Measurements from ENCODE around the gene FDX2.

DNA sequence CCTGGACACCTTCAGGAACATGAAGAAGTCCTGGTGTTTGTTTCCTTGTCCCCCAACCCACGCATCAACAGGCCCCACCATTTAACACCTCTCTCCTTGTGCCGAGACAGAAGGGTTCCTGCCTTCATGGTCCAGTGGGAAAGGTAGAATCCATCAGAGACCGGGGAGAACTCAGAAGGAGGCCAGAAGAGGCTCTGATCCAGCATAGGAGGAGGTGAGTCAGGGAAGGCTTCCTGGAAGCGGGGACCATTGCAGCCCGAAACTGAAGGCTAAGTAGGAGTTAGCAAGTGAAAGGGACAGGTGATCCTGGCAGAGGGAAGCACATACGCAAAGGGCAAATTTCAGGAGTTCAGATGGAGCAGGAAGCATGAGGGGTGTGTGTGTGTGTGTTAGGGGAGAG is 23.1 kb upstream of the FDX2 start:
- TF ChIP-seq EZH2 (IDR thresholded peaks at IDR 0.05; ENCODE audit: borderline replicate concordance, low read length) = no peak
- TF ChIP-seq, protein P1, sequence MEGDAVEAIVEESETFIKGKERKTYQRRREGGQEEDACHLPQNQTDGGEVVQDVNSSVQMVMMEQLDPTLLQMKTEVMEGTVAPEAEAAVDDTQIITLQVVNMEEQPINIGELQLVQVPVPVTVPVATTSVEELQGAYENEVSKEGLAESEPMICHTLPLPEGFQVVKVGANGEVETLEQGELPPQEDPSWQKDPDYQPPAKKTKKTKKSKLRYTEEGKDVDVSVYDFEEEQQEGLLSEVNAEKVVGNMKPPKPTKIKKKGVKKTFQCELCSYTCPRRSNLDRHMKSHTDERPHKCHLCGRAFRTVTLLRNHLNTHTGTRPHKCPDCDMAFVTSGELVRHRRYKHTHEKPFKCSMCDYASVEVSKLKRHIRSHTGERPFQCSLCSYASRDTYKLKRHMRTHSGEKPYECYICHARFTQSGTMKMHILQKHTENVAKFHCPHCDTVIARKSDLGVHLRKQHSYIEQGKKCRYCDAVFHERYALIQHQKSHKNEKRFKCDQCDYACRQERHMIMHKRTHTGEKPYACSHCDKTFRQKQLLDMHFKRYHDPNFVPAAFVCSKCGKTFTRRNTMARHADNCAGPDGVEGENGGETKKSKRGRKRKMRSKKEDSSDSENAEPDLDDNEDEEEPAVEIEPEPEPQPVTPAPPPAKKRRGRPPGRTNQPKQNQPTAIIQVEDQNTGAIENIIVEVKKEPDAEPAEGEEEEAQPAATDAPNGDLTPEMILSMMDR (conservative IDR thresholded peaks at IDR 0.05 in 1 of 2, IDR thresholded peaks at IDR 0.05 in 1 of 2; ENCODE audit: extremely low read depth in 1 of 2, insufficient read depth in 1 of 2, low read depth in 1 of 2, low read length in 2 of 2) = no peak

Measured in mammary epithelial cell (primary cell).